ENCODE data around the gene RCBTB1.
A peak's percentile ranks its signal among the peaks of the same experiment; 100 is the strongest.
"Not testable (repeated sequence)": the region's sequence is repeated elsewhere in the genome, so short reads cannot be mapped to it uniquely, and the experiment has no call there.

Gene RCBTB1

DNA sequence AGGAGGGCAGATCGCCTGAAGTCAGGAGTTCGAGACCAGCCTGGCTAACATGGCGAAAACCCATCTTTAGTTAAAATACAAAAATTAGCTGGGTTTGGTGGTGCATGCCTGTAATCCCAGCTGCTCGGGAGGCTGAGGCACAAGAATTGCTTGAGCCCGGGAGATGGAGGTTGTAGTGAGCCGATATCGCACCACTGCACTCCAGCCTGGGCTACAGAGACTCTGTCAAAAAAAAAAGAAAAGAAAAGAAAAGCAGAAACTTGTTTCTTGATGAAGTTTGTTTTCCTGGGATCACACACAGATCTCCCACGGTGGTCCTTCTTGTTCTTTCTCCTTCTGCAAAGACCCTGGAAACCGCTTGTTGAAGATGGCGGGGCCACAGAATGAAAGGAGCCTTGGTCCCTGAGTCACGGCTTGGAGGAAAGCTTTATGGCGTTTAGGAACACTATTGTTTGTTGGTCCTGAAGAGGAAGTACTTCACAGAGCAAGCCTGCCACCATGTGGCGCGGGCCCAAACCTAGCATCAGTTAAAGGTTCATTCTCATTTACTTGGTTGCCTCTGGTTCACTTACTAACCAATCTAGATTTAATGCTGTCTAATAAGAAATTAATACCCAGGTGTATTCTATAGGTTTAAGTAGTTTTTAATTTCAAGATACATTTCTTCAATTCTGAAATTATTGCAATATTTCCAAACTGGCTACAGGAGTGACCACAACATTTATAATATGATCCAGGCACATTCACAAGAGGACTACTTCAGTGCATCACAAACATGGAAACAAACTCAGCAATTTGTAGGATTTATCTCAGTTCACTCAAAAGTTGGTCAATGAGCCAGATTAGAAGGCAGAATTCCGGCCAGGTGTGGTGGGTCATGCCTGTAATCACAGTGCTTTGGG, 21.6 kb upstream of the RCBTB1 start:
- DNase-seq (ENCODE audit: low read depth in 2 of 3, low spot score in 2 of 3): peak; percentile 35 to 44 (median 44)

DNA sequence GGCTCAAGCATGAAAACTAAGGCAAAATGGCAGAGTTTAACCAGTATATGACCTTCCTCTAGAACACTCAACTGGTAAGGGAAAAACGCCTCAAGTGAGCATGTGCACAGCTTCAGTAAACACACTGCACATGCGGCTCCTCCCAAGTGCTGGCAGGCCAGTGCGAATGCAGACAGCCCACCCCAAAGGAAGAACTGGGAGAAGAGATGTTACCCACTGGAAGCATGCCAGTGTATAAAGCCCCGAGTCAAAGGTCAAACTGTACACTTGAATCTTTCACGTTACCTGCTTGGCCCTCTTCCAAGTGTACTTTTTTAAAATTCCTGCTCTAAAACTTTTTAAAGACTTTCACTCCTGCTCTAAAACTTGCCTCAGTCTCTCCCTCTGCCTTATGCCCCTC, 19.2 kb upstream of the RCBTB1 start:
- no peak for DNase-seq (ENCODE audit: low read depth in 2 of 3, low spot score in 2 of 3)

DNA sequence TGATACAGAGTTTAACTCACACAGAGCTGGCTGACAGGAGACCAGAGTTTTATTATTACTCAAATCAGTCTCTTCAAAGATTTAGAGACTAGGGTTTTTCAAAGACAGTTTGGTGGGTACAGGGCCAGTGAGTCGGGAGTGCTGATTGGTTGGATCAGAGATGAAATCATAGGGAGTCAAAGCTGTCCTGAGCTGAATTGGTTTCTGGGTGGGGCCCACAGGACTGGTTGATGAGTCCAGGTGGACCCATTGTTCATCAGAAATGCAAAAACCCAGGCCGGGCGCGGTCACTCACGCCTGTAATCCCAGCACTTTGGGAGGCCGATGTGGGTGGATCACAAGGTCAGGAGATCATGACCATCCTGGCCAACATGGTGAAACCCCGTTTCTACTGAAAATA, 17.3 kb upstream of the RCBTB1 start:
- DNase-seq (ENCODE audit: low read depth in 2 of 3, low spot score in 2 of 3): not testable (repeated sequence)

DNA sequence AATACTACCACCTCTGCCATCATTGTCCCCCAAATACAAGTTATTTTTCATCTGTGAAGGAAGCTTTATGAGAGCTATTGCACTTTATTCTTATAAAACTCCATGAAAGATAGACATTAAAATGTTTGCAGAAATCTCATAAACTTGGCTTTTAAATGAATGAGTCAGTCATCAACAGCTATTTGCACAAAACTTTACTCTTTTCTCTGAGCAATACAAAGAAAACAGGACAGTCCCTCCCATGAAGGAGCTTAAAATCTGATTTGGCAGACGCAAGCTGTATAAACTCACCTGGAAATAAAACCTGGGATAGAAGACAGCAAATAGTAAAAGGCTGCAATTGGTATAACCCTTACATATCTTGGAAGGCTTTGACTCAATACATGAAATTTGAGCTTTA, 16.6 kb upstream of the RCBTB1 start:
- DNase-seq (ENCODE audit: low read depth in 2 of 3, low spot score in 2 of 3): no peak

DNA sequence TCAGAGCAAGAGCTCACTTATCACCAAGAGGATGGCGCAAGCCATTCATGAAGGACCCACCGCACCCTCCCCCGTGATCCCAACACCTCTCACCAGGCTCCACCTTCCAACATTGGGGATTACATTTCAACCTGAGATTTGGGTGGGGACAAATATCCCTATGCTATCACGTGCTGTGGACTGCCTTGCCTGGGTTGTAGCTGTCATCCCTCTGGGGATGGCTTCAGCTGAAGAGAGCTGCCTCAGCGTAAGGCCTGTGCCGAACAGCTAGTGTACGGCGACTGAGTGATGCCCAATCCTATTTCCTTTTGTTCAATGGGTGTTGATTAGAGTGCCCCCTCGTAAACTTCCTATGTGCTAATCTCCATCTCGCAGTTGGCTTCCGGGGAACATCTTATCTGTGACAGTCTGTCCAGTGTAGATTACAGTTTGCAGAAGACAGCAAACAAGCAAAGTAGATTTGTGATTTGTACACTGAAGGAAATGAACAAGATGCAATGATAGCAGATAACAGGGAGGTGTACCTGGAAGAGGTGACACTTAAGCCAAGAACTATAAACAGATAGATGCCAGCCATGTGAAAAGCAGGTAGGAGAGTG, 11.8 kb upstream of the RCBTB1 start:
- DNase-seq (ENCODE audit: low read depth in 2 of 3, low spot score in 2 of 3): no peak

DNA sequence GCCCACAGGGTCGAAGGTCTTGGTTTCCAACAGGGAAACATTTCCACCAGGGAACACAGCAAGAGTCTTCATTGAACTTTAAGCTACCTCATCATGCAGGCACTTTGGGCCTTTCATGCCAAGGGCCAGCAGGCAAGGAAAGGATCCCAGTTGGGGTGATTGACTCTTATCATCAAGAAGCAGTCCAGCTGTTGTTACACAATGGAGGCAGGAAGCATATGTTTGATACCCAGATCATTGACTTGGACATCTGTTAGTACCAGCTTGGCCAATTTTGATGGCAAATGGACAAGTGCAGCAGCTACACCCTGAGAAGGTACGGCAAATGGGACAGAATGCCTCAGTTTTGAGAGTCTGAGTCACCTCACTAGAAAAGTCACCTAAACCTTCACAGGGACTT, 10.9 kb upstream of the RCBTB1 start:
- no peak for DNase-seq (ENCODE audit: low read depth in 2 of 3, low spot score in 2 of 3)

DNA sequence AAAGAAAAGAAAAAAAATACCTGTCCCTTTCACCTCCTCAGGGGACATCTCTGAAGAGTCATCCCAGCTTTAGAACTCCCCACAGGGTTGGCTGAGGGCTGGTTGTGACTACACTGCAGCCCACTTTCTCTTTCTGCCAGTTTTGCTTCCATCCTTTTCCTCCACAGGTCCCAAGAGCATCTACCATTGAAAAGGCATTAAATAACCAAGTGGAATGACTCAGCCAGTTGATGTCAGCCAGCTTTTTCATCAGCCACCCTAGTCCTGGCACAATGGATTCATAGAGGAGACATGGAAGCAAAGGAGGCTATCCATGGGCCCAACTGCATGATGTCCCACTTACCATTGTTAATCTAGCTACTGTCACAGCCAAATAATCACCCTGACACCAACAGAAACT, 9.2 kb upstream of the RCBTB1 start:
- no peak for DNase-seq (ENCODE audit: low read depth in 2 of 3, low spot score in 2 of 3)

DNA sequence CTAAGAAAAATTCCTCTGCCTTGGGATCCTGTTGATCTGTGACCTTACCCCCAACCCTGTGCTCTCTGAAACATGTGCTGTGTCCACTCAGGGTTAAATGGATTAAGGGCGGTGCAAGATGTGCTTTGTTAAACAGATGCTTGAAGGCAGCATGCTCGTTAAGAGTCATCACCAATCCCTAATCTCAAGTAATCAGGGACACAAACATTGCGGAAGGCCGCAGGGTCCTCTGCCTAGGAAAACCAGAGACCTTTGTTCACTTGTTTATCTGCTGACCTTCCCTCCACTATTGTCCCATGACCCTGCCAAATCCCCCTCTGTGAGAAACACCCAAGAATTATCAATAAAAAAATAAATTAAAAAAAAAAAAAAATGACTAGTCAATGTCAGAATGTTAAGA, 8.5 kb upstream of the RCBTB1 start:
- DNase-seq (ENCODE audit: low read depth in 2 of 3, low spot score in 2 of 3): not testable (repeated sequence)

DNA sequence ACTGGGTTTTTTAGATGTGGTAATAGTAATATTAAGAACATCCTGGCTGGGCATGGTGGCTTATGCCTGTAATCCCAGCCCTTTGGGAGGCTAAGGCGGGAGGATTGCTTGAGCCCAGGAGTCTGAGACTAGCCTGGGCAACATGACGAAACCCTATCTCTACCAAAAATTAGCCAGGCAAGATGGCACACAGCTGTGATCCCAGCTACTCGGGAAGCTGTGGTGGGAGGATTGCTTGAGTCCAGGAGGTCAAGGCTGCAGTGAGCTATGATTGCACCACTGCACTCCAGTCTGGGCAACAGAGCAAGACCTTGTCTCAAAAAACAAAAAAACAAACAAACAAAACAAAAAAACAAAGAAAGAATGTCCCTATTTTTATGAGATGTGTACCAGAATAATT, 5.4 kb upstream of the RCBTB1 start:
- DNase-seq (ENCODE audit: low read depth in 2 of 3, low spot score in 2 of 3): not testable (repeated sequence)

DNA sequence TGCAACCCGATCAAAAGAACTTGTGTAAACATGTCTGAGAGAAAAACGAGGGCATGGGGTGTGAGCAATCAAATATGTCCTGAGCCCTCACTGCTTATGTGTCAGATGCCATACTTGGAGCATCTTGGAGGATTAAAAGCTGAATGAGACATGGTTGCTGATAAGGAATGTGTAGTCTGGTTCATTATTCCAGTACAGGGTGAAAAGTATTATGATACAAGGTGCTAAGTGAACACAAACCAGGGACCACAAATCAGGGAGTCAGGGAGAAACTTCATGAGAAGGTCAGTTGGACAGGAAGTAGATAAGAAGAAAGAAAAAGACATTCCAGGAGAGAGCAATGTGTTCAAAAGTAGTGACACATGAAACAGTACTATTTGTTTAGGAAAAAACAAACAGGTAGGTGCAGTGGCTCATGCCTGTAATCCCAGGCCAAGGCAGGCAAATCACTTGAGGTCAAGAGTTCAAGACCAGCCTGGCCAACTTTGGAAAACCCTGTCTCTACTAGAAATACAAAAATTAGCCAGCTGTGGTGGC, 2.0 kb upstream of the RCBTB1 start:
- DNase-seq (ENCODE audit: low read depth in 2 of 3, low spot score in 2 of 3): no peak

DNA sequence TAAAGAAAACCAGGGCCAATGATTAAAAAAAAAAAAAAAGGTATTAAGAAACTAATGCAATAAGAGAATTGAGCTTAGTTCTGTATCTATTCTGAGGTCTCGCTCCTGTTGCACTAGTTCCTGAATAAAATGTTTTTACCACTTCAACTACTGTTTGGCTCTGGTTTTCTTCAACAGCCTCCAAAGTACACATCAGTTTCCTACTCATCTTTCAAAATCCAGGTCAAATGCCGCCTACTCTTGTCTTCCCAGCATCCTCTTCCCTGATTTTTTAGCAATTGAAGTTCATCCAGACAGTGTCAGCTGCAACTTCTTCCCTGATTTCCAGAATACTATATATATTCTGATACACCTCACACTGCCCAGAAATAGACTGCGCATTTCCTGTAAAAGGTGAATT, 1.4 kb upstream of the RCBTB1 start:
- DNase-seq (ENCODE audit: low read depth in 2 of 3, low spot score in 2 of 3): no peak

DNA sequence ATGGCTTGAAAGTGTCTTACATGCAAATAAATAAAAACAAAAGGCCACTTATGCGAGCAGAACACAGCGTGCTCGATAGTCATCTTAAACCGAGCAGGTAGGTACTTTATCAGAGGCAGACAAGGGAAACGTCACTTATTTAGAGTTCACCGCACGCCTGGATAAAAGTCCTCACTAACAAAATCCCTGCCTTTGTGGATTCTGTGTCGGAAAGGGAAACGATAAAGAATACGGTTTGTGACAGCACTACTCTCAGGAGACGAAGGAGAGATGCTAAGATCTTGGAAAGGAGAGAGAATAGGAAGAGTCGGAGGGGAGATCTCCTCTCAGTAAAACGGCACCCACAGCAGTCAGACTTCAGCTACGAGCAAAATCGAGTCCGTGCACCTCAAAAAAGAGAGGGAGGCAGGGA, 581 bp downstream of the RCBTB1 start:
- DNase-seq (ENCODE audit: low read depth in 2 of 3, low spot score in 2 of 3): no peak

DNA sequence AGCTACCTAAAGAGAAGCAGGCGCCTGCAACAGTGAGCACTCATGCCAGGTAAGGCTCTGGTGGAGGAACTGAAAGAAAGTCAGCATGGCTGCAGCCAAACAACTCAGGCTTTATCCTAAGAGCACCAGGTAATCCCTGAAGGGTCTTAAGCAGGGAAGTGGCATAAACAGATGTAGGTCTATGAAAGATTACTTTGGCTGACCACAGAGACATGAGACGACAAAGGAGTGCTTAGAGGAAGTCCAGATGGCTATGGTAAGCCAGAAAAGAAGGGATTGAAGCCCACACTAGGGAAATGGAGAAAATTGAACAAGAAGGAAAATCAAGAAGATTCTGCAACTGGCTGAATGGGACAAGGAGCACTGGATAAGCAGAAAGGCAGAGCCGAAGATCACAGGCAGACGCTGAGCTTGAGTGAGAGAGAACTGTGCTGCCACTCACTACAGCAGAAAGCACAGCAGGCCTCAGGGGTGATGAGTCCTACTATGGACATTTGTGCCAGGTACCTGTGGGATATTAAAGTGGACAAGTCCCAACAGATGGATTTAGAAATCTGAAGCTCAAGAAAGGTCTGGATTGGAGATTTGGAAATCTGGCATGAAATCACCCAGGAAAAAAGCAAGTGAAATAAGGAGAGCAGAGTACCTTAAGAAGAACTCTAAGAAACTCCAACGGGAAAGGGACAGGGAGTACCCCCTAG, 4.2 kb downstream of the RCBTB1 start:
- no peak for DNase-seq (ENCODE audit: low read depth in 2 of 3, low spot score in 2 of 3)

DNA sequence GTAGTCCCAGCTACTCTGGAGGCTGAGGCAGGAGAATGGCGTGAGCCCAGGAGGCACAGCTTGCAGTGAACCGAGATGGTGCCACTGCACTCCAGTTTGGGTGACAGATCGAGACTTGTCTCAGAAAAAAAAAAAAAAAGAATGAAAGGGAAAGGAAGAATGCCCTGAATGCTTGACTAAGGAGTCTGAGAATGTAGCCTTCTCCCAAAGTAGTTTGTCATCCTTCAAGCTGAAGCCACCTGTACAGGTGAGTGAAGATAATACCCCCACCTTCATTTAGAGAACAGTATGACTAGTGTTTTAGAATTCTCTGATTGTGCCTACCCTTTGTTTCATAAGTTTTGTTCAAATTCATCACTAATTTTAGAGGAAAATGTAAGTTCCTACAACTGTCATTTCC, 5.9 kb downstream of the RCBTB1 start:
- no peak for DNase-seq (ENCODE audit: low read depth in 2 of 3, low spot score in 2 of 3)

DNA sequence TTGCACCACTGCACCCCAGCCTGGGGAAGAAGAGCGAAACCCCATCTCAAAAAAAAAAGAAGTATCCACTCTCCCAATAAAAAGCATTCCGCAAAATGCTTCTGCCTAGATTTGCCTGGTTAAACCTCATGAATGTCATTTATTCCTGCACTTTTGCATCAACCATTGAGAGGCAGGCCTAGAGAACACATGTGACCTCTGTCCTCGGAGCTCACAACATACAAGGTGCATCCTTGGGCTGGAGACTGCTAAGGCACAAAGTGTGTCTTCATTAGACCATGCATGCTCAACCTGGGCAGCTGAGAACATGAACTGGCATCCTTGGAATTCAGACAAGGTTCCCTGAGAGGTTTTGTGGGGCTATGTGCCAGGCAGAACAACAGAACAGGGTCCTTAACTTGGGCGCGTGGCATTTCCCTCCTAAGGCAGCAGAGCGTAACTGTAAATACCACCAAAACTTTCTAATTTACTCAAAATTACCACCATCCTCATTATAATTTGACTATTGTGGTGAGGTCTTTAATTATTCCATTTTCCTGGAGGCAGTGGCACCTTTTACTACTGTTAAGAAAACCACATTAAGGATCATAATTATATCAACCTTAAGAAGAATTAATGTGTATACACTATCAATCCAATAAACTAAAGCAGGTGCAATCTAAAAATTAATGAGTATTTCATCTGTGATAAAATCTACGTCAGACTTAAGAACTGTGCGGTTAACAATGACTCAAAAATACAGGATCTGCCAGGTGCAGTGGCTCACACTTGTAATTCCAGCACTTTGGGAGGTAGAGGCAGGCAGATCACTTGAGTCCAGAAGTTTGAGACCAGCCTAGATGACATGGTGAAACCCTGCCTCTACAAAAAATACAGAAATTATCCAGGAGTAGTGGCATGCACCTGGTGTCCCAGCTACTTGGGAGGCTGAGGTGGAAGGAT, 13.8 kb downstream of the RCBTB1 start:
- DNase-seq (ENCODE audit: low read depth in 2 of 3, low spot score in 2 of 3): no peak

DNA sequence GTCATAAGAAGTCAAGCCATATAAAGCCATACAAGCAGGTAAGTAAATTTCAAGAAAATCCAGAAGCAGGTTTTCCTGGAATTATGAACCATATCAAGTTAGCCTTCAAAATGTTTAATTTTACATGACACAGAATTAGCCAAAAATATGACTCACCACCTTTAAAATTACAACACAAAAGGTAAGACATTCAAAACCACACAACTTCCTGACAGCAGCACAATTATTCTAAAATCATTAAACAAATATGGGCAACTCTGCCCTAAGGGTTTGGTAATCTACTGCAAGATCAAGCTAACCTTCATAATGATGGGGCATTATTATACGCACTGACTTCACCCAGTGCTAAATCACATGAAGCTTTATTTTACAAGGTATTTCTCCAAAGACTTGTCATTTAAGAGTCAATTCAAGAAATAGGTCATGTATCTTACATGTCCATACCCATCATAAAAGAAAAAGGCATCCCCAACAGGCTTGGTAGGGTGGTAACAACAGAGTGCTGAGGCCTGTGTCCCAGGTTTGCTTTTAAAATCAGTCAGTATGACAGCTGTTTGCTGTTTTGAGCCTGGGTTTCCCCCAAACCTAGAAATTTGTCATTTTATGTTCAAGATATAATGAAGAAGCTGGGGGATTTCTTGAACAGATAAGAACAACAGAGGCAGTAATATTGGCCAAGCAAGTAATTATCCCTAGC, 15.2 kb downstream of the RCBTB1 start:
- no peak for DNase-seq (ENCODE audit: low read depth in 2 of 3, low spot score in 2 of 3)

DNA sequence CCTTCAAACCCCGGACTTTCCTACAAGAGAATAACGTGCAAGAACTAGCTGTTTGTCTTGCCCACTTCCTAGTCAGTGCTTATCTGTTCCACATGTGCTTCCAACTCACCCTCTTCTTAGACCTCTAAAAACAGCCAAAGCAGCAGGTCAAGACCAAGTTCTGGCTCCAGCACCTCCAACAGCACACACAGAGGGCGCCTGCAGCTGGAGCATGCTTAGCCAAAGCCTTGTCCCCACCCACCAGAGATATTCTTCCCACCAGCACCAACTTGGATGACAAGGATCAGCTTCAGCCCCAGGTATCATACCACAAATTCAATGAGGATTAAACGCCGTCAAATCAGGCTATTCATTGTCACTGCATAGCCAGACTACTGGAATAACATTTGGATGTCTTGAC, 17.9 kb downstream of the RCBTB1 start:
- DNase-seq (ENCODE audit: low read depth in 2 of 3, low spot score in 2 of 3): no peak

DNA sequence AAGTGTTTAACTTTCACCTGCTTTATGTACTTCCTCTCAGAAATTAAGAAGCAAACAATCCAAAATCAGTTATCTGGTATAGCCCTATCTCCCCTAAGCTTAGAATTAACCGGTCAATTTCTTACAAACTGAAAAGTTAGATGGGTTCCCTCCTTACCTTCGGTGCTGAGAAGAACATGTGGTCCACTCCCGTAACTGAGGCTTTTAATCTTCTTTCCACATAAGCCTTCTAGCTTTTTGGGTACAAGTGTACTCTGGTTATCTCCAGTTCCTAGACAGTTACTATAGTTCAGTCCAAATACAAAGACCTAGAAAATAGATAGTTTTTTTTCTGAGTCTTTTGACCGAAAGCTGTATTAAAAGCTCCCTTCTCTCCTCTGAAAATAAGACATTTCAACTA, 18.9 kb downstream of the RCBTB1 start:
- no peak for DNase-seq (ENCODE audit: low read depth in 2 of 3, low spot score in 2 of 3)

DNA sequence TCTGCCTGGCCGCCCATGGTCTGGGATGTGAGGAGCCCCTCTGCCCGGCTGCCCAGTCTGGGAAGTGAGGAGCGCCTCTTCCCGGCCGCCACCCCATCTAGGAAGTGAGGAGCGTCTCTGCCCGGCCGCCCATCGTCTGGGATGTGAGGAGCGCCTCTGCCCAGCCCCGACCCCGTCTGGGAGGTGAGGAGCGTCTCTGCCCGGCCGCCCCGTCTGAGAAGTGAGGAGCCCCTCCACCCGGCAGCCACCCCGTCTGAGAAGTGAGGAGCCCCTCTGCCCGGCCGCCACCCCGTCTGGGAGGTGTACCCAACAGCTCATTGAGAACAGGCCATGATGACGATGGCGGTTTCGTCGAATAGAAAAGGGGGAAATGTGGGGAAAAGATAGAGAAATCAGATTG, 19.9 kb downstream of the RCBTB1 start:
- DNase-seq (ENCODE audit: low read depth in 2 of 3, low spot score in 2 of 3): not testable (repeated sequence)

DNA sequence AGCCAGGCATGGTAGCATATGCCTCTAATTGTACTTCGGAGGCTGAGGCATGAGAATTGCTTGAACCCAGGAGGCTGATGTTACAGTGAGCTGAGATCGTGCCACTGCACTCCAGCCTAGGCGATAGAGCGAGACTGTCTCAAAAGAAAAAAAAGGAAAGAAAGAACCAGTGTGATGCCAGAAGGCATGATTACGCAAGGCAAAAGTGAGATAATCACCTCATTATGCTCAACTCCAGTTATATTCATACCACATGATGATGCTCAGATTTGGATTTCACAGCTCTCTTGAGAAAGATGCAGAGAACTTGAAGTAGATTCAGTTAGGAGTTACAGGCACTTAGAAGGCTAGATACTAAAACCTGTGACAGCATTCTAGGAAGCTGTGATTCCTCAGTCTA, 21.8 kb downstream of the RCBTB1 start:
- no peak for DNase-seq (ENCODE audit: low read depth in 2 of 3, low spot score in 2 of 3)
